Stomach (tissue), 4 donors: ENCODE results near the gene ARID4B.

ENCODE experiments used
- EP300 ChIP-seq: sonication (generic); formaldehyde crosslinking; IDR thresholded peaks from one replicate; pipeline ENCODE4 v1.6.1; 2017; ENCODE audit warnings: antibody characterized with exemption
- POLR2A ChIP-seq, 4 donors: fragments of 450-650 bp; IDR thresholded peaks; one replicate each; pipeline ENCODE4 v1.6.1; 2016; ENCODE audit warnings: antibody characterized with exemption in 4 of 4, control low read depth in 2 of 4, mild to moderate bottlenecking in 1 of 4, moderate library complexity in 1 of 4
- POLR2AphosphoS5 ChIP-seq, 3 donors: sonication (generic); formaldehyde crosslinking; IDR thresholded peaks; one replicate each; pipeline ENCODE4 v1.6.1; 2016; ENCODE audit warnings: antibody characterized with exemption in 3 of 3
- TF ChIP-seq, protein P1 (sequence below), 7 experiments: fragments of 450-650 bp in 4 of 7; fragments of 200-600 bp in 3 of 7; sonication (generic) in 3 of 7; IDR thresholded peaks; one replicate each; pipeline ENCODE4 v1.5.1; 2016 to 2019; ENCODE audit warnings: antibody characterized with exemption in 7 of 7, control low read depth in 2 of 7, mild to moderate bottlenecking in 1 of 7

DNA sequence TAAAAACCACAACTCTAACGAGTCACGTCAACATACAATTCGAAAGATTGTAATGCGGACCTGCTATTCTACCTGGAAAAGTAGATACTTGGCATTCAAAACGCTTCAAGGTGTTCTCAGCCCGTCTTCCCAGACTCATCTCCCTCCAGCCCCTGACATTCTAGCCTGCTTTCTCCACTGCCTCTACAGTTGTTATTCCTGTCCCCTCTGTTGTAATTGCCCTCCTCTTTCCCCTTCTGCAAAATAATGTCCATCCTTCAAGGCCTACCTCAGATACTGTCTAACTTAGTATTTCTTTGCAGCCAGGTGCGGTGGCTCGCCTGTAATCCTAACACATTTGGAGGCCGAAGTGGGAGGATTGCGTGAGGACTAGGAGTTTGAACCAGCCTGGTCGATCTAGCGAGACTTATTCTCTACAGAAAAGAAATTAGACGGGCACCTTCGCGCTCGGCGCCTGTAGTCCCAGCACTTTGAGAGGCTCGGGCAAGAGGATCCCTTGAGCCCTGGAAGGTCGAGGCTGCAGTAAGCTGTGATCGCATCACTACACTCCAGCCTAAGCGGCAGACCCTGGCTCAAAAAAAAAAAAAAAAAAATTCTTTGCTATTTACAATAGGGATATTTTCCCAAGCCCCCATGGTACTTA lies 166.2 kb downstream of the ARID4B start:
- TF ChIP-seq, protein P1, sequence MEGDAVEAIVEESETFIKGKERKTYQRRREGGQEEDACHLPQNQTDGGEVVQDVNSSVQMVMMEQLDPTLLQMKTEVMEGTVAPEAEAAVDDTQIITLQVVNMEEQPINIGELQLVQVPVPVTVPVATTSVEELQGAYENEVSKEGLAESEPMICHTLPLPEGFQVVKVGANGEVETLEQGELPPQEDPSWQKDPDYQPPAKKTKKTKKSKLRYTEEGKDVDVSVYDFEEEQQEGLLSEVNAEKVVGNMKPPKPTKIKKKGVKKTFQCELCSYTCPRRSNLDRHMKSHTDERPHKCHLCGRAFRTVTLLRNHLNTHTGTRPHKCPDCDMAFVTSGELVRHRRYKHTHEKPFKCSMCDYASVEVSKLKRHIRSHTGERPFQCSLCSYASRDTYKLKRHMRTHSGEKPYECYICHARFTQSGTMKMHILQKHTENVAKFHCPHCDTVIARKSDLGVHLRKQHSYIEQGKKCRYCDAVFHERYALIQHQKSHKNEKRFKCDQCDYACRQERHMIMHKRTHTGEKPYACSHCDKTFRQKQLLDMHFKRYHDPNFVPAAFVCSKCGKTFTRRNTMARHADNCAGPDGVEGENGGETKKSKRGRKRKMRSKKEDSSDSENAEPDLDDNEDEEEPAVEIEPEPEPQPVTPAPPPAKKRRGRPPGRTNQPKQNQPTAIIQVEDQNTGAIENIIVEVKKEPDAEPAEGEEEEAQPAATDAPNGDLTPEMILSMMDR (IDR thresholded peaks at IDR 0.05): no peak
- no peak for TF ChIP-seq POLR2A (IDR thresholded peaks at IDR 0.05)
- no peak for TF ChIP-seq POLR2AphosphoS5 (IDR thresholded peaks at IDR 0.05)
- TF ChIP-seq EP300: no peak
